ENCODE results near the gene DACT3. TPM values are rescaled to one million over a fixed set of nuclear protein-coding genes. Genes with fewer than 3 reads are reported as not detected.

Gene DACT3
- total and polyA plus RNA-seq, 2 of the 13 experiments (the other 11 are each of a cell fraction or from before 2014, with no cell fraction given) = 0.04 TPM; not detected in 1

DNA sequence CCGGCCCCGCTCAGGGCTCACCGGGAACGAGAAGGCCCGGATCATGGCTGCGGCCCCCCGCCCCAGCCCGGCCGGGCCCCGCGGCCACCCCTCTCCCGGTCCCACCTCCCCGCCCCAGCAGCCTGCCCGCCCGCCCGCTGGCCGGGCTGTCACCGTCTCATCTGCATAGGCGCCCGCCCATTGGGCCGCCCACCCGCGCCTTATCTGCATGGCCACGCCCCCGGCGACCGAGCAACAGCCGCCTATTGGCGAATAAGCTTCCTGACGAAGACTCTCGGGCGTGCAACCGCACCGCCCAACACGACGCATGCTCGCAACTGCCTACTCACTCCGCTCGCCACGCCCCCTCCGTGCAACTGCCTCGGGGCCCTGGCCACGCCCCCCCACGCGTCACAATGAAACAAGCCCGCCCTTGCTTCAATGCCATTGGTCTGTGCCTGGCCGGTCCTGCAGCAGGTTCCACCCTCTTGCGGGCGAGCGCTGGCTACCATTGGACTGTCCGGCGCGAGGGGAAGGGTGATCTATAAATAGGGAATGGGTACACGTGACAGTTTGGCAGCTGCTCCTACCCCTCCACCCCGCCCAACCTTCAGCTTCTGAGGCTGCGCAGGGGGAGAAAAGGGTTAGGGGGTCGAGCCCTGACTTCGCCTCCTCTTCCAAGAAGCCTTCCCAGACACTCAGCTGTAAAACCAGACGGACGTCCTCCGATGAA is at the start of gene DACT3 (continued):
- TF ChIP-seq ZHX2 (IDR thresholded peaks at IDR 0.05; ENCODE audit: low read depth) = no peak
- TF ChIP-seq ZHX2 (CRISPR knock-in tag; IDR thresholded peaks at IDR 0.05; ENCODE audit: borderline replicate concordance) = no peak
- TF ChIP-seq ZIK1 (CRISPR knock-in tag; IDR thresholded peaks at IDR 0.05; ENCODE audit: borderline replicate concordance, low read depth) = no peak
- TF ChIP-seq MIER2 (CRISPR knock-in tag; IDR thresholded peaks at IDR 0.05) = no peak
- TF ChIP-seq NPAS2 (CRISPR knock-in tag; IDR thresholded peaks at IDR 0.05; ENCODE audit: borderline replicate concordance) = no peak
- TF ChIP-seq ZNF720 (CRISPR knock-in tag; IDR thresholded peaks at IDR 0.05) = no peak
- TF ChIP-seq, protein P1, sequence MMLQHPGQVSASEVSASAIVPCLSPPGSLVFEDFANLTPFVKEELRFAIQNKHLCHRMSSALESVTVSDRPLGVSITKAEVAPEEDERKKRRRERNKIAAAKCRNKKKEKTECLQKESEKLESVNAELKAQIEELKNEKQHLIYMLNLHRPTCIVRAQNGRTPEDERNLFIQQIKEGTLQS (CRISPR knock-in tag; IDR thresholded peaks at IDR 0.05) = no peak
- no peak for TF ChIP-seq TOPORS (CRISPR knock-in tag; IDR thresholded peaks at IDR 0.05)
- no peak for TF ChIP-seq REXO4 (CRISPR knock-in tag; IDR thresholded peaks at IDR 0.05; ENCODE audit: borderline replicate concordance)
- no peak for TF ChIP-seq ZNF574 (CRISPR knock-in tag; IDR thresholded peaks at IDR 0.05)
- TF ChIP-seq GZF1 (CRISPR knock-in tag; IDR thresholded peaks at IDR 0.05) = no peak
- TF ChIP-seq E2F5 (CRISPR knock-in tag; conservative IDR thresholded peaks at IDR 0.05) = no peak
- 0 out of 2 replicates have a peak, but pooled peaks have one; percentile 7 for TF ChIP-seq ZFY (CRISPR knock-in tag; IDR thresholded peaks at IDR 0.05)
- no peak for TF ChIP-seq ZNF564 (CRISPR knock-in tag; IDR thresholded peaks at IDR 0.05)
- TF ChIP-seq HMG20A (CRISPR knock-in tag; IDR thresholded peaks at IDR 0.05; ENCODE audit: borderline replicate concordance) = no peak
- no peak for TF ChIP-seq ZNF383 (CRISPR knock-in tag; IDR thresholded peaks at IDR 0.05; ENCODE audit: borderline replicate concordance)
- TF ChIP-seq, protein P2, sequence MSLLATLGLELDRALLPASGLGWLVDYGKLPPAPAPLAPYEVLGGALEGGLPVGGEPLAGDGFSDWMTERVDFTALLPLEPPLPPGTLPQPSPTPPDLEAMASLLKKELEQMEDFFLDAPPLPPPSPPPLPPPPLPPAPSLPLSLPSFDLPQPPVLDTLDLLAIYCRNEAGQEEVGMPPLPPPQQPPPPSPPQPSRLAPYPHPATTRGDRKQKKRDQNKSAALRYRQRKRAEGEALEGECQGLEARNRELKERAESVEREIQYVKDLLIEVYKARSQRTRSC (CRISPR knock-in tag; IDR thresholded peaks at IDR 0.05; ENCODE audit: low read depth) = no peak
- TF ChIP-seq MXD4 (CRISPR knock-in tag; IDR thresholded peaks at IDR 0.05) = no peak; the same call in 1 of the 2 replicates
- TF ChIP-seq ZNF432 (CRISPR knock-in tag; IDR thresholded peaks at IDR 0.05; ENCODE audit: borderline replicate concordance) = no peak
- TF ChIP-seq HNRNPK (IDR thresholded peaks at IDR 0.05; ENCODE audit: low read depth, low read length, poor library complexity, severe bottlenecking) = no peak

All from HepG2 (cell line).